T-helper 2 cell treated with Interferon-gamma antibody and Interleukin-4, amounts not matched to agents 5 μg/mL and 100 μg/mL, for 36 hours (primary cell): Measurements from ENCODE around the gene ELAPOR1.
"Not testable (repeated sequence)": the region's sequence is repeated elsewhere in the genome, so short reads cannot be mapped to it uniquely, and the experiment has no call there.

Experiments used
- DNase-seq: peaks from one replicate; pipeline ENCODE4 v3.0.0; 2021; ENCODE audit warnings: low spot score
- H3K27ac Mint-ChIP-seq: one replicate; pipeline ENCODE4 v1.8.0; 2021; ENCODE audit warnings: mild to moderate bottlenecking, mixed read lengths
- H3K27me3 Mint-ChIP-seq: one replicate; pipeline ENCODE4 v1.8.0; 2021; ENCODE audit warnings: low read depth, mixed read lengths
- H3K36me3 Mint-ChIP-seq: one replicate; pipeline ENCODE4 v1.8.0; 2021; ENCODE audit warnings: low read depth, mixed read lengths
- H3K4me1 Mint-ChIP-seq: one replicate; pipeline ENCODE4 v1.8.0; 2021; ENCODE audit warnings: low read depth, mixed read lengths
- H3K4me3 Mint-ChIP-seq: one replicate; pipeline ENCODE4 v1.8.0; 2022; ENCODE audit warnings: mild to moderate bottlenecking, moderate library complexity, mixed read lengths
- H3K9me3 Mint-ChIP-seq: one replicate; pipeline ENCODE4 v1.8.0; 2021; ENCODE audit warnings: mixed read lengths

The ELAPOR1 gene

DNA sequence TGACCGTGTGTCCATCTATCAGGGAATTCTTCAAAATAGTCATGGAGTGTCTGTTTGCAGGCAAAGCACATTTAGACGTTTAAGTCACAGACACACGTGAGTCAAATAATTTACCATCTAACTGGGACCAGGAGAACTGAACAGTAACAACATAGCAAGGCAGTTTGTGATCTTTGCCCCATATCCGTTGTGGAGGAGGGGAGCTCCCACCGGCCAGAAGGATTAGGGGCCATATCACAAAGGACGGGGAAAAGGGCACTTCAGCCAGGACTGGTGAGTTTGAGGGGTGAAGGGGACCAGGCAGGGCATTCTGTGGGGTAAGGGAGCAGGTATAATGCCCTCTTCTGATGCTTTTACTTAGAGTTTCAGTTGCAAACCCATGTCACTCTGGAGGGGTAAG is 22.9 kb downstream of the ELAPOR1 start:
- H3K4me3 Mint-ChIP-seq = no peak overlapping the region
- no peaks in the 10 kb centered on the region for H3K27me3 Mint-ChIP-seq
- DNase-seq = no peak
- no peak overlapping the region for H3K27ac Mint-ChIP-seq
- no peaks in the 10 kb centered on the region for H3K9me3 Mint-ChIP-seq
- H3K36me3 Mint-ChIP-seq = no peaks in the 10 kb centered on the region
- peaks cover 11% of the 10 kb centered on the region for H3K4me1 Mint-ChIP-seq

DNA sequence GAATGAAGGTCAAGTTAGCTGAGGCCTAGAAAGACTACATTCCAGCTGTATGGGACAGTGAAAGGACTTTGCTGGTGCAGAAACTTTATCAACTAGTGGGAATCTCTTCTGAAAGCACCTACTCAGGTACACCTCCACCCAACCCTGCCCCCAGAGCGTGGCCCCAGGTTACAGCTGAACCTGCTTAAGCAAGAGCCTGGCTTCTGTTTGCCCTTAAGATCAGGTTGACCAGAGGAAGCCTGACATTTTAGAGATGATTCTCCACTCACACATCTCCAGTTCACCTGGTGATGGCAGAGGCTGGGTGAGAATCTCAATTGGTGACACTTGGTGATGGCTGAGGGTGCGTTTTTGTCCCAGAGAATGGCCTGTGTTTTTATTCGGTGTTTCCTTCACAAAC is 24.0 kb downstream of the ELAPOR1 start:
- Mint-ChIP-seq H3K4me1 (peaks cover 11% of the 10 kb centered on the region), H3K27me3 (no peaks in the 10 kb centered on the region), H3K4me3 (no peak overlapping the region), H3K36me3 (no peaks in the 10 kb centered on the region), H3K27ac (no peak overlapping the region), H3K9me3 (no peaks in the 10 kb centered on the region)
- no peak for DNase-seq

DNA sequence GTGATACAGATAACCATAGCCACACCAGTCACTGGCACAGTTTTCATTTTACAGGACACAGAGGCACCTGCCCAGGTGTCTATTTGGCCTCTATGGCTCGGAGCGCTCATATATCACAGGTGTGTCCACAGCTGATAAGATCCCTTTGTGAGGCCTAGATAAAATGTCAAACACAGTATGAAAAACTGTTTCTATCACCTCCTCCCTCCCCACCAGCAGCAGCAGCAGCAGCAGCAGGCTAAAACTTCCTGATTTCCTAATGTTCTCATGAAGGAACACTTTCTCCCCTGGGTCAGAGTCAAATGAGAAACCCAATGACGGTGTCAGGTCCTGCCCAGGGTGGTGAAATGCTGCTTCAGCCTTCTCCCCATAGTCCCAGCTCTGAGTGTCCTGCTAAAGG is 24.4 kb downstream of the ELAPOR1 start:
- H3K4me1 Mint-ChIP-seq = peaks cover 11% of the 10 kb centered on the region
- DNase-seq = no peak
- no peak overlapping the region for H3K4me3 Mint-ChIP-seq
- no peaks in the 10 kb centered on the region for H3K27me3 Mint-ChIP-seq
- H3K27ac Mint-ChIP-seq = no peak overlapping the region
- H3K9me3 Mint-ChIP-seq = no peaks in the 10 kb centered on the region
- no peaks in the 10 kb centered on the region for H3K36me3 Mint-ChIP-seq

GRCh38 chr1:109140392-109140791 is 26.5 kb downstream of the ELAPOR1 start:
- no peaks in the 10 kb centered on the region for H3K36me3 Mint-ChIP-seq
- H3K27me3 Mint-ChIP-seq = no peaks in the 10 kb centered on the region
- no peaks in the 10 kb centered on the region for H3K4me1 Mint-ChIP-seq
- DNase-seq = no peak
- H3K27ac Mint-ChIP-seq = no peak overlapping the region
- no peak overlapping the region for H3K4me3 Mint-ChIP-seq
- H3K9me3 Mint-ChIP-seq = no peaks in the 10 kb centered on the region

GRCh38 chr1:109142260-109142659 is 28.3 kb downstream of the ELAPOR1 start:
- H3K9me3 Mint-ChIP-seq = no peaks in the 10 kb centered on the region
- H3K27ac Mint-ChIP-seq = no peak overlapping the region
- H3K27me3 Mint-ChIP-seq = no peaks in the 10 kb centered on the region
- DNase-seq = no peak
- no peak overlapping the region for H3K4me3 Mint-ChIP-seq
- H3K4me1 Mint-ChIP-seq = no peaks in the 10 kb centered on the region
- no peaks in the 10 kb centered on the region for H3K36me3 Mint-ChIP-seq

- not testable (repeated sequence) for DNase-seq, H3K36me3 Mint-ChIP-seq, H3K4me1 Mint-ChIP-seq, H3K27ac Mint-ChIP-seq, H3K4me3 Mint-ChIP-seq, H3K27me3 Mint-ChIP-seq, H3K9me3 Mint-ChIP-seq
Measured at GRCh38 chr1:109142725-109143124, 28.8 kb downstream of the ELAPOR1 start.

- Mint-ChIP-seq H3K27ac (no peak overlapping the region), H3K4me1 (no peaks in the 10 kb centered on the region), H3K9me3 (no peaks in the 10 kb centered on the region), H3K36me3 (no peaks in the 10 kb centered on the region), H3K27me3 (no peaks in the 10 kb centered on the region), H3K4me3 (no peak overlapping the region)
- DNase-seq = no peak
Measured at GRCh38 chr1:109148987-109149561, 35.2 kb downstream of the ELAPOR1 start.

DNA sequence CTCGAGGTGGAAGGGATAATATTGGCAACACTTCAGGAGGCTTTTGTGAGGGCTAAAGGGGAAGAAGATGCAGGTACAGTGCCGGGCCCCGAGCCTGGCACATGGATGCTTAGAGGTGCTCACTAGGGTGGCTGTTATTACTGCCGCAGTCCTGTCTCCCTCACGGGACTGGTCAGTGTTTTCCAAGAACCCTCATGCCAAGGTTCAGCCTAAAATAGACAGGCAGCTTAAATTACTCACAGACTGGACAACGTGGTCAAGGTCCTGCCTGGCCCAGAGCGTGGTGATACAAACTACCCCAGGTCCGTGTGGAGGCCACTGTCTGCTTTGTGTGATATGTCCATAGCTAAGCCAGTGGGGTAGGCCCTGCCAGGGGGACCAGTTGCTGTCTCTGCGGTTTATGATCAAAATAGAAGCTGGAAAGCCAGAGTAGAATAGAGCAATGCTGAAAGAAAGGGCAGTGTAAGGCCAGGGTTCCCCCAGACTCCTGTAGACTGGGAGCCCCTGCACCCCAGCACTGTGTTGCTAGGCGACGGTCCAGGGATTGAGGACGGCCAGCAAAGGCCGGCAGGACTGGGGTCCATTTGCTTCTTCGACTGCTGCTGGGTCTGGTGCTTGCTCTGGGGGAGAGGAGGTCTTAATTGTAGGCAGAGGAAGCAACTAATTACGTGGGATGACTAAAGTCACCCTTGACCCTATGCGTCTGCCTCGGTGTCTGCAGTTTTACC is 36.1 kb downstream of the ELAPOR1 start:
- no peaks in the 10 kb centered on the region for H3K9me3 Mint-ChIP-seq
- no peak overlapping the region for H3K4me3 Mint-ChIP-seq
- no peak overlapping the region for H3K27ac Mint-ChIP-seq
- H3K4me1 Mint-ChIP-seq = no peaks in the 10 kb centered on the region
- no peak for DNase-seq
- H3K27me3 Mint-ChIP-seq = no peaks in the 10 kb centered on the region
- H3K36me3 Mint-ChIP-seq = no peaks in the 10 kb centered on the region

DNA sequence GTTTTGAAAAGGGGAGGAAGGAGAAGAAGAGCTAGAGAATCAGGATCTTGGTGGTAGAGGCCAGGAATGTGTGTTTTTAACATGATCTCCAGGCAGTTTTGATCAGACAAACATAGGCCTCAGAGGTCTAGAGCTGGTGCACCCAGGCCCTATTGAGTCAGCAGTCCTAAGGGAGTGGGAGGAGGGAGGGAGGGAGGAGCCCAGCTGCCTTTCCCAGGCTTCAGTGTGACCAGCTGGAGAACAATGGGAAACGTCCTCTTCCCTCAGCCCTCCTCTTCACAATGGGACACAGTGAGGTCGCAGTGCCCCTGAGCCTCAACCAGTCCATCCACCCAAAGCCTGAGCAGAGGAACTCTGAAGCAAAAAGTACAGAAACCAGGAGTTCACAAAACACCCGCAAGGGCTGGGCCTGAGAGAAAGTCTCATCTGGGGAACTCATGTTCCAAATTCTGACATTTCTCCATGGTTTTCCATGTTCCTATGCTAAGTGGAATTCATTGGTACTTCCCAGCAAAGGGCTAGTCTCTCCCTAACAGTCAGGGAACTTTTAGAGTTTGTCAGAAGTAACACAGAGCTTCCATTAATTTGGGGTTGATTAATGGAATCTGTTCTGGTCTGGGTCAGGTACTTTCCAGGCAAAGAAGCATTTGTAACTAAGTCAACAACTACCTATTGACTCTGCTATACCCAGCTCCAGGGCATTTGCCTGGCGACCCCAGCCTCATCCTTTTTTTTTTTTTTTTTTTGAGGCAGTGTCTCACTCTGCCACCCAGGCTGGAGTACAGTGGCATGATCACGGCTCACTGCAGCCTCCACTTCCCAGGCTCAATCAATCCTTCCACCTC is 37.5 kb downstream of the ELAPOR1 start:
- Mint-ChIP-seq H3K4me1 (no peaks in the 10 kb centered on the region), H3K27ac (no peak overlapping the region), H3K36me3 (no peaks in the 10 kb centered on the region), H3K4me3 (no peak overlapping the region), H3K9me3 (no peaks in the 10 kb centered on the region), H3K27me3 (peaks cover under 1% of the 10 kb centered on the region)
- DNase-seq = no peak

- H3K9me3 Mint-ChIP-seq = no peaks in the 10 kb centered on the region
- DNase-seq = no peak
- H3K36me3 Mint-ChIP-seq = no peaks in the 10 kb centered on the region
- no peak overlapping the region for H3K4me3 Mint-ChIP-seq
- no peaks in the 10 kb centered on the region for H3K4me1 Mint-ChIP-seq
- H3K27ac Mint-ChIP-seq = no peak overlapping the region
- peaks cover 8% of the 10 kb centered on the region for H3K27me3 Mint-ChIP-seq
Measured at GRCh38 chr1:109152196-109152595, 38.3 kb downstream of the ELAPOR1 start.

- Mint-ChIP-seq H3K36me3 (no peaks in the 10 kb centered on the region), H3K9me3 (no peaks in the 10 kb centered on the region), H3K4me3 (no peak overlapping the region), H3K27me3 (peaks cover 22% of the 10 kb centered on the region), H3K27ac (no peak overlapping the region), H3K4me1 (peaks cover 6% of the 10 kb centered on the region)
- no peak for DNase-seq
Measured at GRCh38 chr1:109156916-109157385, 43.0 kb downstream of the ELAPOR1 start.

DNA sequence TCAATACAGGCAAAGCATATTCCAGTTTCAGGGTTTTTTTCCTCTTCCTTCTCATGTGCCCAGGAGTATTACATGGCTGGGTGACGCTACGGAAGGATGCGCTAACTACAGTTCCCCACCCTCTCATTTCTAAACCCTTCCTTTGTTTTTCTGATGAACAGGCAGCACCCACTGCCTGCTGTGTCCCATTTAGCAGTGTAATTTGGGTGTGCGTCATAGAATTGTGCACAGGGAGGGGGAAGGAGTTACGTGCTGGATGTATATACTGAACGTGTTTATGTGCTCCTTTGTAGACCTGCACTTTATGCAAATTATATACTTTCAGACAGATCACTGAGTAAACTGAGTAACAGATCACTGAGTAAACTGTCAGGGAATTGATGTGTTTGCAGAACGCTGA is 44.5 kb downstream of the ELAPOR1 start:
- Mint-ChIP-seq H3K27ac (no peak overlapping the region), H3K4me3 (no peak overlapping the region), H3K9me3 (no peaks in the 10 kb centered on the region), H3K27me3 (peaks cover 26% of the 10 kb centered on the region), H3K4me1 (peaks cover 18% of the 10 kb centered on the region), H3K36me3 (no peaks in the 10 kb centered on the region)
- DNase-seq = no peak

DNA sequence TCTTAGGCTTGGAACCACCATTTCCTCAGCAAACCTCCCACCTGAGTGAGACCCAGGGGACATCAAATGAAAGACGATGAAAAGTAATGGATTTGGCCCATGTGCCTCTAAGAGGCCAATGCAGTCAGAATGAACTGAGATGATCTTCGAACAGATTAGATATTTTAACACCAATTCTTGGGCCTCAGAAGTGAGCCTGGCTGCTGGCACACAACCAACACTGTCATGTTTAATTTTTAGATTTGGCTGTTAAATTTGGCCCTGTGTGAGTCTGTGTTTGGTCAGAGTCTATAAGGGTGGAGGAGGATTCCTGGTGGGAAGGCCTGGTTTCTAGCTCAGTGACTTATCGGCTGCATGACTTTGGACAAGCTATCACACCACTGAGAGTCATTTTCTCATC is 45.4 kb downstream of the ELAPOR1 start:
- Mint-ChIP-seq H3K4me3 (no peak overlapping the region), H3K4me1 (peaks cover 21% of the 10 kb centered on the region), H3K36me3 (no peaks in the 10 kb centered on the region), H3K27ac (no peak overlapping the region), H3K27me3 (peaks cover 26% of the 10 kb centered on the region), H3K9me3 (no peaks in the 10 kb centered on the region)
- no peak for DNase-seq
